ENCODE results near the gene SIK3.

The SIK3 gene

GRCh38 chr11:116798368-116798767, 299.9 kb downstream of the SIK3 start:
- DNase-seq (ENCODE audit: low read depth), result no peak
- TF ChIP-seq CTCF (conservative IDR thresholded peaks at IDR 0.05; ENCODE audit: low read depth, low read length), result no peak
- H3K4me3 ChIP-seq (ENCODE audit: low read depth, low read length), result no peak overlapping the region

DNA sequence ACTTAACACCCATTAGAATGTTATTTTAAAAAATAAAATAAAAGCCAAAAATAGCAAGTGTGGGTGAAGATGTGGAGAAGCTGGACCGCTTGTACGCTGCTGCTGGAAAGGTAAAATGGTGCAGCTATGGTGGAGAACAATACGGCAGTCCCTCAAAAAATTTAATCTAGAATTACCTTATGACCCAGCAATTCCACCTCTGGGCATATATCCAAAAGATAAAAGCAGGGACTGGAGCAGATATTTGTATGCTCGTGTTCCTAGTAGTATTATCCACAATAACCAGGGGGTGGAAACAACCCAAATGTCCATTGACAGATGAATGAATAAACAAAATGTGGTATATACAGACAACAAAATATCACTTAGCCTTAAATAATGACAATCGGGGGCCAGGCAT, 300.4 kb downstream of the SIK3 start:
- no peak overlapping the region for H3K4me3 ChIP-seq (ENCODE audit: low read depth, low read length)
- TF ChIP-seq CTCF (conservative IDR thresholded peaks at IDR 0.05; ENCODE audit: low read depth, low read length), result no peak
- DNase-seq (ENCODE audit: low read depth), result no peak

GRCh38 chr11:116796548-116796947, 301.7 kb downstream of the SIK3 start:
- DNase-seq (ENCODE audit: low read depth), result no peak
- H3K4me3 ChIP-seq (ENCODE audit: low read depth, low read length), result no peak overlapping the region
- no peak for TF ChIP-seq CTCF (conservative IDR thresholded peaks at IDR 0.05; ENCODE audit: low read depth, low read length)

DNA sequence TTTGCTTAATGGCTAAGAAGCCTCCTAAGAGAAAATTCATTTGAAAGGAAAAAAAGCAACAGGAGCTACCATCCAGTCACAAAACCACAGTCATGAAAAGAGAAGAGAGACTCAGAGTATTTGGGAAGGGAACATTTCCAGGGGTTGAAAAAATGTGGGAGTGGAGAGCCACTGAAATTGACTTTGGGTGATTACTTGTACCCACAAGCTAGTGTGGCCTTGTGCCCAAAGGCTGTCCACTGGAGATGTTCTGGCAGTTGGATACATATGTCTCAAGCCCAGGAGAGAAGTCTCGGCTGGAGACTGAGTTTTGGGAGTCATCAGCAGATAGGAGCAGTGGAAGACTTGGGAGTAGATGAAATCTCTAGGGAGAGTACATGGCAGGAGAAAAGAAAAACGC, 303.4 kb downstream of the SIK3 start:
- no peak overlapping the region for H3K4me3 ChIP-seq (ENCODE audit: low read depth, low read length)
- TF ChIP-seq CTCF (conservative IDR thresholded peaks at IDR 0.05; ENCODE audit: low read depth, low read length), result no peak
- no peak for DNase-seq (ENCODE audit: low read depth)

GRCh38 chr11:116793772-116794097, 304.5 kb downstream of the SIK3 start:
- H3K4me3 ChIP-seq (ENCODE audit: low read depth, low read length), result no peak overlapping the region
- peak; percentile 61 for DNase-seq (ENCODE audit: low read depth)
- TF ChIP-seq CTCF (conservative IDR thresholded peaks at IDR 0.05; ENCODE audit: low read depth, low read length), result no peak
